Pons (tissue), 1 donor: ENCODE data around the gene ZNF746.
"Not testable (repeated sequence)": the region's sequence is repeated elsewhere in the genome, so short reads cannot be mapped to it uniquely, and the experiment has no call there.

Experiments used
- DNase-seq: peaks from one replicate; pipeline ENCODE4 v3.0.0-alpha.2; 2016; ENCODE audit warnings: low spot score

Gene ZNF746

DNA sequence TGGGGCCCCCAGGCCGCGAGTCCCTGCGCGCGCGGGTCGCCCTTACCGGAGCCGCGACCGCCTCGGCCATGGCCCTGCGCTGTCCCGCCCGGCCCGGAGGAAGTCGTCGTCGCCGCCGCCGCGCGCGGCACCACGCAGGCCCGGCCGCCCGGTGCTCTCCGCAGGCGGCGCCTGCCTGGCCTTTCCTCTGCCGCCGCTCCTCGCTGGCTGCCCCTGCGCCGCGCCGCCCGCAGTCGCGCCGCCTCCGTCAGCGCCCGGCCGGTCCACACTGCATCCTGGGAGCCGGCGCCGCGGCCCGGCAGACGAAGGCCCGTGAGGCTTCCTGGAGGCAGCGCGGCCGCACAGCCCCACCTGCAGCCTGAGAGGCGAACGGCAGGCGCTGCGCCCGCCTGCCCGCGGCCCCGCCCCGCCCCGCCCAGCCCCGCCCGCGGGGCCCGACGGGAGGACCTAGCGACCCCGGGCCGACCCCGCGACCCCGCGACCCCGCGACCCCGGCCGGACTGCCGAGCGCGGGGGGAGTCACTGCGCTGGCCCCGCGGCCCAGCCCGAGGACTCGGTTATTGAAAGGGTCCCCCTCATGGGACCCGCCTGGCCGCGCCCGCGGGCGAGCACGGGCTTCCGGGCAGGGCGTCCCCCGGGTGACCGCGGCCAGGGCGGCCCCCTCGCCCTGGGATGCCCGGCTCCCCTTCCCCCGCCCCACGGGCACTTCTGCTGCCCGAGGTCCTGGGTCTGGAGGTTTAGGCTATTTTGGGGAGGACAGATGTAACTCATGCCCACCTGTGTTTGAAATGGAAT is at the start of gene ZNF746:
ZNF746 (minus strand) TSS at position 343 of the 795 bp plus-strand sequence; CDS start at position 70, 273 bp downstream.
- DNase-seq: peak; percentile 59

DNA sequence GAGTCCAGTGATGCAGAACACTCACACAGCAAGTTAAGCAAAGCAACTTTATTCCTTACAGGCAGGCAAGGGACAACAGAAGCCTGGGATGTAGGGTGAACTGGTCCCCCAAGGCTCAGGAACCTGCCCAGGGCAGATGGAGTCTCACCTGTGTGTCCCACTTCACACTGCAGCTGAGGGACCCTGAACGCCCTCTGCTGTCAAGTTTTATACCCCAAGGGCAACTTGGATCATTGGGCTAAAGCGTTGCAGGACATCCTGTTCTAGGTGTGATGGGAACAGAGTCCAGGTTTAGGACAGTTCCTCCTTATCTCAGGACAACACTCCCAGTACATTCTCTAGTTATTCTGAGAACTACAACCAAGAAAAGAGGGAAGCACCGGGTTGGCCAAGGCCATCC is 49.5 kb upstream of the ZNF746 start:
- DNase-seq: no peak

GRCh38 chr7:149546331-149546730 is 48.7 kb upstream of the ZNF746 start:
- DNase-seq: no peak

DNA sequence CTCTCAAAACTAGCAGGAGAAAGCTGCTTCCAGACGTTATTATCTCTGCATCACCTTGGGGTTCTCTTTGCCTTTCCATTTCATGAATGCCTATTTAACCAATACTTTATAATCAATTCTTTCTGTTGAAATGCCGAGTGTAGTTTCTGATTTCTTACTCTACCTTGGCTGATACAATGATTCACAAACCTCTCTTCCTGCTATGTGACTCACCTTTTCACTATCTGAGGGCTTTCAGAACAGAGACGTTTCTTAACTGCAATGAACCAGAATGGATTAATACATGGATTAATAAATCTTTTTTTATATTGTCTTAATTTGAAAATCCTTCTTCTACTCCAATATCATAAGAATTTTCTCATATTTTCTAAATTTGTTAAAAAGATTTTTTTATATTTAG is 46.4 kb upstream of the ZNF746 start:
- DNase-seq: no peak

DNA sequence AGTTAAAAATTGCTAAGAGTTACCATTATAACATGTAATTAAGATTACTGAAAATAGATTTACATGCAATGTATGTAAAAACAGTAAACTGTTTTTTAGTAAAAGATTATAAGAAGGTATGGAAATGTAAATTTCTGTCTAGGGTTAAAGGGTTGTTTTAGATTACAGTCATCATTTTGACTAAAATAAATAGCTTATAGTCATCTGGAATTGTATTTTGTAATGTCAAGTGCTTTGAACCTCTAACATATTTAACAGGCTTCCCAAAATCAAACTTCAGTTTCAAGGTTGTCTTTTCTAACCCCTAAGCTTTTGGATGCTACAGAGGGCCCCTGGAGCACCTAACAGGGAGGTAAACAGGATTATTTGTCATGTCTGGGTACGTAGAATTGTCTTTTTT is 35.0 kb upstream of the ZNF746 start:
- DNase-seq: no peak

DNA sequence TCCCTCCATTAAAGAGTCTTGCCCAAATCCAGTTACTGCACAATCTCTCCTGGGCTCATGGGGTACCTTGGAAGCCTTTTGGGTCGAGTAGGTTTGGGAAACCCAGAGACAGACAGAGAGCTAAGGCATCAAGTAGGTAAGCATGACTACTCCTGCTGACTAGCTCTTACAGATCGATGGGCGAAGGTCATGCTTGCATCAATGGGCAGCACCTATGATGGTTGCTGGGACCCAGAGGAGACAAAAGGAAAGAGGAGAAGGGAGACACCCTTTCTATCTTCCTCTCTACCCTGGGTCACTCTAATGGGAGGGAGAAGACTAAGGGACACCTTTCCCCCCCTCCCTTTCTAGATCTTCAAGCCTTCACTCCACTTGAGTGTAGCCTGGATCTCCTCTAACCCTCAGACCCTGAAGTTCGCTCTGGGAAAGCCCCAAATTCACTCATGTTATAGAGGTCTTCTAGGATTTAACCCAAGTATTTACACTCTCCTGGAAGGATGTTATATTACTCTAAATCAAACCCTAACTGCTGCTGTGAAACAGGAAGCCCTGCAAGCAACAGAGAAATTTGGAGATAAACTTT is 31.6 kb upstream of the ZNF746 start:
- DNase-seq: no peak

GRCh38 chr7:149527414-149527813 is 29.8 kb upstream of the ZNF746 start:
- DNase-seq: no peak

GRCh38 chr7:149525280-149525679 is 27.7 kb upstream of the ZNF746 start:
- DNase-seq: no peak

DNA sequence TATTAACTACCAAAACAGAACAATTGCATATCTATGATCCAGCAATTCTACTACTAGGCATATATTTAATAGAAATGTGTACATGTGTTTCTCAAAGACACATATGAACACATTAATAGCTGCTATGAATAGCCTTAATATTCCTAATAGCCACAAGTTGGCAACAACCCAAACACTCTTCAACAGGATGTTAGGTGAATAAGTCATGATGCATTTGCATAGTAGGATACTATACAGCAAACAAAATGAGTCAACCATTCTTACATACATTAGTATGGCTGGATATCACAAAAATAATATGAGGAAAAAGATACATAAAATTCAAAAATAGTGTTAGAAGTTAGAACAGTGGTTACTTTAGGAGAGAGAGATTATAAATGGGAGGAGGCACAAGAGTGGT is 26.8 kb upstream of the ZNF746 start:
- DNase-seq: no peak

- no peak for DNase-seq
Measured at GRCh38 chr7:149510248-149510647, 12.6 kb upstream of the ZNF746 start.

DNA sequence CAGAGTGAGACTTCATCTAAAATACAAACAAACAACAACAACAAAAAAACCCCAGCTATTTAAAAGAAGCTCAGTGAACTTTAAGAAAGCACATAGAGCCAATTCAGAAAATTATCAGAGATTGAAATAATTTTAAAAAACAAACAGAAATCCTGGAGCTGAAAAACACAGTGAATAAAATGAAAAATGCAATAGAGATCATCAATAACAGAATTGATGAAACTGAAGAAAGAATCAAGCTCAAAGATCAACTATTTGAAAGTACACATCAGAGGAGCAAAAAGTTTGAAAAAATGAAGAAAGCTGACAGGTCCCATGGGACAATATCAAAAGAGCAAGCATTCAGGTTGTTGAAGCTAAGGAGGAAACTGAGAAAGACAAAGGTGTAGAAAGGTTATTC is 12.2 kb upstream of the ZNF746 start:
- DNase-seq: no peak

- no peak for DNase-seq
Measured at GRCh38 chr7:149505551-149505950, 7.9 kb upstream of the ZNF746 start.

GRCh38 chr7:149501651-149502050 is 4.0 kb upstream of the ZNF746 start:
- no peak for DNase-seq

DNA sequence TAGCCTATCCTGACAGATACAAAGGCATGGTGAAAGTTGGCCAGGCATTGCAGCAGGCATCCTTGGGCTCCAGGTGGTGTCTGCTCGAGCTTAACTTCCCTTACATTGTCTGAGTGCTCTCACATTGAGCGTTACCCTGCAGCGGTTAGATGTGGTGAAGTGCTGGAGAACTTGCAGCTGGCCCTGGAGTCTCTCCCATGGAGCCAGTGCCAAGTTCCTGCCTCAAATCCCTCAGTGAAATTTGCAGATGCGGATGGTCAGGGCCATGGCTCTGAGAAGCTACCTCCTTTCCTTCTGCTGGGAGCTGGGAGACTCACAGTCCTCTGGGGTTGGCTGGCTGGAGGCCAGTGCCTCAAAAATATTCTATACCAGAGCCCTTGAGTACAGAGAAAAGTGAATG is 3.3 kb upstream of the ZNF746 start:
- no peak for DNase-seq

- DNase-seq: no peak
Measured at GRCh38 chr7:149500201-149500600, 2.6 kb upstream of the ZNF746 start.

DNA sequence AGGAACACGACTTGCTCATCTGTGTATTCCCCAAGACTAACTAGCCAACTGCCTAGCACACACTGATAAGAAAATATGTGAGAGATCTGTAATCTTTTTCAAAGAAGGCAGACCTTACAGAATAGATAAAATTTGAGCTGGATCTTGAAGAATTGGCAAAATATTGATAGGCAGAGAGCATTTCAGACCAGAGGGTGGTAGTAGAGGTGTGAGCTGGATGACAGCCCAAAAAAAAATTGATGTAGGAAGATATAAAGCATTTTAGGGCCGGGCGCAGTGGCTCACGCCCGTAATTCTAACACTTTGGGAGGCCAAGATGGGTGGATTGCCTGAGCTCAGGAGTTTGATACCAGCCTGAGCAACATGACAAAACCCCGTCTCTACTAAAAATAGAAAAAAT is 1.2 kb upstream of the ZNF746 start:
- DNase-seq: no peak

GRCh38 chr7:149496642-149497391 is 792 bp downstream of the ZNF746 start:
- peak; percentile 21 for DNase-seq

DNA sequence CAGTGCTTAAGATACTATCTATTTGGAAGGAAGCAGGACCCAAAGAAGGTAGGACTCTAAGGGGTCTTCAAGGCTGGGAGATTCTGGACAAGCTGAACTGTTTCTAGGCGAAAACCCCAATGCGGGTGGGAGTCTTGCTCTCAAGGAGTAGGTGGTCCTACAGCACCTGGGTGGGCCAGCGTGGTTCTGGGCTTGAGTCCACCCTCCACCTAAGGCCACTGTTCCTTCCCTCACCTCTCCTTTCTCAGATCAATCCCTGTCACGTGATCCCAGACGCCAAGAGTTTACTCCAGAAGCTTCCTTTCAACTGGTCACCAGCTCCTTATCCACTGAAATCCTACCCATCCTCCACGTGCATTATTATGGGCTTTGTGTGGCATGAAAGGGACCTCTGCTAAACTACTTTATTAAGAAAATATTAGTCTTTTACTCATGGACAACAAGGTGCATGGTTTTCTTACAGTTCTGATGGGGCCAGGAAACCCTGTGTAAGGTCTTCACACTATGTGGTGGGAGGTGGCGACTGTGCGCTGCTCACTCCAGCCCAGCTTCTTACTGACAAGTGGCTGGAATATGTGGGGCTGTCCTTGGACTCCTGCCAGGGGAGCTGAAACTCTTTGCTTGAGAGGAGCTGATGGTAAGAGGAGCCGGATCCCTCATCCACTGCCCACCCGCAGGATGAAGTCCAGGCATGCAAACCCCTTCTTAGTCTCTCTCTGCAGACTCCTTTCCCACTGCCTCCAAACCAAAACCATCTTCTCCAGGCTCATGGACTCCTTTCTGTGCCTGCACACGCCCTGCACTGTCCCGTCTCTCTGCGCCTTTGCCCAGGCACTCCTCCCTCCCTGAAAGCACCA is 1.6 kb downstream of the ZNF746 start:
- peak; percentile 34 for DNase-seq

GRCh38 chr7:149494738-149495368 is 2.8 kb downstream of the ZNF746 start:
- DNase-seq: peak; percentile 30

DNA sequence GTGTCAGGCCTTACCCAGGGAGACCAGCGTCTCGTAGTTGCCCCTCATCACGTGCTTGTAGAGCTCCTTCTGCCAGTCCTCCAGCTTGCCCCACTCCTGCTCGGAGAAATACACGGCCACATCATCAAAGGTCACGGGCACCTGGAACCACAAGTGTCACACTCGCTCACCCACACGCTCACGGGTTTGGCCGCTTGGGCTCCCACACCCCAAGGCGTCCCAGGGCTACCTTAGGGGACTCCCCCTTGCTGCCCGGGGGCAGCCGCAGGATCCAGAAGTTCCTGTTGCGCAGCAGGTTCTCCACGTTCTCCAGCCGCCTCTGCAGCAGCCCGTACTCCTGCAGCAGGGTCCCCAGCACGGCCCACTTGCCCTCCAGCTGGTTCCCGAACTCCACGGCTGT is 3.6 kb downstream of the ZNF746 start:
- not testable (repeated sequence) for DNase-seq

- DNase-seq: no peak
Measured at GRCh38 chr7:149493366-149493765, 4.2 kb downstream of the ZNF746 start.
